Activated CD8-positive, alpha-beta memory T cell treated with anti-CD3 and anti-CD28 coated beads, Interleukin-2, amount 10 ng/mL, durations not matched to agents 7 days and 5 days (primary cell): ENCODE data around the gene CDRT15L2. TPM values are rescaled to one million over a fixed set of nuclear protein-coding genes. Genes with fewer than 3 reads are reported as not detected.
"Not testable (repeated sequence)": the region's sequence is repeated elsewhere in the genome, so short reads cannot be mapped to it uniquely, and the experiment has no call there.

ENCODE experiments used
- ATAC-seq: fragments of 150-1000 bp; cut with Tn5 transposase; one replicate; pipeline ENCODE4 v1.10.0; 2021; ENCODE audit warnings: moderate library complexity
- CTCF ChIA-PET: fragments of 350-600 bp; sonication (Branson Sonifier 250); formaldehyde crosslinking; loops from one replicate; lab custom pipeline; 2021; ENCODE audit warnings: antibody characterized with exemption; lab: Charles Lee
- DNase-seq: peaks from one replicate; pipeline ENCODE4 v3.0.0-alpha.2; 2020
- H3K27ac Mint-ChIP-seq: one replicate; pipeline ENCODE4 v1.8.0; 2021; ENCODE audit warnings: mild to moderate bottlenecking, mixed read lengths
- H3K27me3 Mint-ChIP-seq: one replicate; pipeline ENCODE4 v1.8.0; 2021; ENCODE audit warnings: mixed read lengths
- H3K36me3 Mint-ChIP-seq: one replicate; pipeline ENCODE4 v1.8.0; 2021; ENCODE audit warnings: mild to moderate bottlenecking, mixed read lengths
- H3K4me1 Mint-ChIP-seq: one replicate; pipeline ENCODE4 v1.8.0; 2021; ENCODE audit warnings: mixed read lengths
- H3K4me3 Mint-ChIP-seq: one replicate; pipeline ENCODE4 v1.8.0; 2021; ENCODE audit warnings: mild to moderate bottlenecking, moderate library complexity, mixed read lengths
- H3K9me3 Mint-ChIP-seq: one replicate; pipeline ENCODE4 v1.8.0; 2022; ENCODE audit warnings: low read depth, mixed read lengths
- total RNA-seq, 2 experiments: library from RNA; stranded (reverse); gene quantifications; one replicate each; pipeline ENCODE4 v1.2.3, GENCODE V29; 2021

The CDRT15L2 gene
- total RNA-seq, 2 experiments from 2014 or later, result not detected

DNA sequence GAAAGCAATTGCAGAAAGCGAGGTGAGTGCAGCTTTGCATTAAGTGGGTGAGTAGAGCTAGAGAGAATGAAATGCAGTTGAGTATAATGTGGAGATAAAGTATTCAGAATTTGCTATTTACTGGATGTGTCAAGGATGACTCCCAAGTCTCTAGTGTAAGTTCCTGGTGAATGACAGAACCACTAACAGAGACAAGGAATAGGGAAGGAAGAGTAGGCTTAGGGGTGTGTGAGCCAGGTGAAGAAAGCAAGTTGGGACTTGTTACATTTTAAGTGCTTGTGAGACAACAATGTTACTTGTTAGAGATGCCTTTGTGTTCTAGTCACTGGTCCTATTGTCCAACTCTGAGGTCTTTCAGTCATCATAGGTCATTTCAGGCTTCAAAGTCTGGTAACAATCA lies 26.0 kb downstream of the CDRT15L2 start:
- CTCF ChIA-PET, H3K4me3 Mint-ChIP-seq, H3K36me3 Mint-ChIP-seq: not testable (repeated sequence)

DNA sequence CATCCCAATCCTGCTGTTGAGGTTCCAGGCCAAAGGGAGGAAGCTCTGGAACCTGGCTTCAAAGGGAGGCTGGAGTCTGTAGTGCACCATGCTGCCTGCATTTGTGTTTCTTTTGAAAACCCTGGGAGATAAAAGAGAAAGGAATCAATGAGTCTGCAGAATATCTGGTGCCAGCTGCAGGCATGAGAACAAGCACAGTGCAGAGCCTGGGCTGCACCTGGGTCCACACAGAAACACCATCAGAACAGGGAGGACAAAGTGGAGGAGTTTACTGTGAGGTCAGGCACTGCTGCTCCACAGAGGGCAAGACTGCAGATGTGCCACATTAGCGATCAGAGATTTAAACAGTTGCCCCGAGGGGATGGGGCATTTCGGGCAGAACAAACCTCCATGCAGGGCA lies 30.0 kb downstream of the CDRT15L2 start:
- H3K4me1 Mint-ChIP-seq, H3K27me3 Mint-ChIP-seq, H3K27ac Mint-ChIP-seq, H3K4me3 Mint-ChIP-seq, CTCF ChIA-PET, H3K36me3 Mint-ChIP-seq, H3K9me3 Mint-ChIP-seq, ATAC-seq, DNase-seq: not testable (repeated sequence)

More for the DNA sequence above, 26.0 kb downstream of the CDRT15L2 start:
- not testable (repeated sequence) for DNase-seq, ATAC-seq, H3K4me1 Mint-ChIP-seq, H3K9me3 Mint-ChIP-seq, H3K27me3 Mint-ChIP-seq, H3K27ac Mint-ChIP-seq

DNA sequence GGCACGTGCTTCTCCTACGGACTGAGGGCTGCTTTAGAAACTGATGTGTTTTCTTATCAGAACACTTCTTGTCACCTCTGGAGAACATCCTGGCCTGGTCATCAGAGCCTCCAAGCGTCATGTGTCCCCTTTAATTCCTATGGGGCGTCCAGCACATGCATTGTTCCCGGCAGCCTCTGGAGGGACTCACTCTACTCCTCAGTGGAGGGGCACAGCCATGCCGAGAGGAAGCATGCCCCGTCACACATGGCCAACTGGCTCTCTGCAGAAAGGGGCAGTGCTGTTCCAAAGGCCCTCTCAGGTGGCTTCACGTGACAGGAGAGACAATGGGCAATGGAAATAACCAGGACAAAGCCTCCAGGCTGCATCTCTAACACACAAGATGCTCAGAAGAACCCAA lies 31.8 kb downstream of the CDRT15L2 start:
- Mint-ChIP-seq H3K27me3 (no peaks in the 10 kb centered on the region), H3K4me1 (no peaks in the 10 kb centered on the region), H3K36me3 (no peaks in the 10 kb centered on the region), H3K9me3 (no peaks in the 10 kb centered on the region), H3K4me3 (no peak overlapping the region), H3K27ac (no peak overlapping the region)
- no peak for DNase-seq
- ATAC-seq, result no peak
- CTCF ChIA-PET, result no interaction called here

DNA sequence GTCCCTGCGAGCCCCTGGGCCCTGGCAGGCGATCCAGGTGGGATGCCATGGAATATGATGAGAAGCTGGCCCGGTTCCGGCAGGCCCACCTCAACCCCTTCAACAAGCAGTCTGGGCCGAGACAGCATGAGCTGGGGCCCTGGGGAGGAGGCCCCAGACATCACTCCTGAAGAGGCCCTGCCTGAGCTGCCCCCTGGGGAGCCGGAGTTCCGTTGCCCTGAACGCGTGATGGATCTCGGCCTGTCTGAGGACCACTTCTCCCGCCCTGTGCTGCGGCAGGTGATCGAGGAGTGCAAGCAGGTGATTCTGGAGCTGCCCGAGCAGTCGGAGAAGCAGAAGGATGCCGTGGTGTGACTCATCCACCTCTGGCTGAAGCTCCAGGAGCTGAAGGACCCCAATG lies 33.1 kb downstream of the CDRT15L2 start:
- Mint-ChIP-seq H3K27ac (no peak overlapping the region), H3K9me3 (no peaks in the 10 kb centered on the region)
- CTCF ChIA-PET, result no interaction called here

DNA sequence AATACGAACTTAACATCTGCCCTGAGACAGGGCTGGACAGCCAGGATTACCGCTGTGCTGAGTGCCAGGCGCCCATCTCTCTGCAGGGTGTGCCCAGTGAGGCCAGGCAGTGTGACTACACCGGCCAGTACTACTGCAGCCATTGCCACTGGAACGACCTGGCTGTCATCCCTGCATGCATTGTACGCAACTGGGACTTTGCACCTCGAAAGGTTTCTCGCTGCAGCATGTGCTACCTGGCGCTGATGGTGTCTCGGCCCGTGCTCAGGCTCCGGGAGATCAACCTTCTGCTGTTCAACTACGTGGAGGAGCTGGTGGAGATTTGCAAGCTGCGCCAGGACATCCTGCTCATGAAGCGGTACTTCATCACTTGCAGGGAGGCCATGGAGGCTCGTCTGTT lies 33.7 kb downstream of the CDRT15L2 start:
- Mint-ChIP-seq H3K36me3 (no peaks in the 10 kb centered on the region), H3K4me1 (no peaks in the 10 kb centered on the region), H3K27ac (no peak overlapping the region), H3K9me3 (no peaks in the 10 kb centered on the region), H3K27me3 (no peaks in the 10 kb centered on the region), H3K4me3 (no peak overlapping the region)
- CTCF ChIA-PET, result no interaction called here
- DNase-seq, result no peak
- no peak for ATAC-seq

More for the DNA sequence above, 33.1 kb downstream of the CDRT15L2 start:
- Mint-ChIP-seq H3K4me1 (no peaks in the 10 kb centered on the region), H3K4me3 (no peak overlapping the region), H3K27me3 (no peaks in the 10 kb centered on the region), H3K36me3 (no peaks in the 10 kb centered on the region)
- ATAC-seq (no peak), DNase-seq (no peak)

DNA sequence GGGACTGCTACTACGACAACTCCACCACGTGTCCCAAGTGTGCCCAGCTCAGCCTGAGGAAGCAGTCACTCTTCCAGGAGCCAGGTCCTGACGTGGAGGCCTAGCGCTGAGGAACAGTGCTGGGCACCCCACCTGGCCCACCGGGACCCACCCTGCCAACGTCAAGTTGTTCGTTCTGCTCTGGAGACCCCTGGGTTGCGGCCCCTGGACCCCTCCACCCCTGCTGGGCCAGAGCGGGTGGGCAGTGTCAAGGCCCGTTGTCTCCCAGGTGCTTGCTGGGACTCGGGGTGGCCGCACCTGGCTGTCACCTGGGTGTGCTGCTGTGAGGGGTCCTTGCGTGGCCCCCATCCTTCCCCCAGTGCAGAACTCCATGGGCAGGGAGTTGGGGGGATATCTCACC lies 34.4 kb downstream of the CDRT15L2 start:
- no peak for ATAC-seq
- H3K27ac Mint-ChIP-seq, result no peak overlapping the region

DNA sequence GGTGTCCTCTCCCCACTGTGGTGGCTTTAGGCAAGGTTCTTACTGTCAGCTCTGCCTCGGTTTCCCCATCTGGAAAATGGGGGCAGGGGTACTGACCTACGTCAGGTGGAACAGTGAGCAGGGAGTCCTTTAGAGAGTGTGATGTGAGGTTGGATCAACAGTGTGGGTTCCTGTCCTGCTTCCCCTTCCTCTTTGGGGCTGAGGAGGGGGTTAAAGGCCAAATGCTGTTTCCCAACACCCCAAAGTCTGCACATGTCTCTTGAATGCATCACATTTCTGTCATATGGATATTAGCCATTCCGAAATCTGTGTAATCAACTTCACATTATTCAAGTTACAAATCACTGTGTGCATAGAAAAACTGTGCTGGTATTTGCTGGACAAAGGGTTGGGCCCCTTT lies 35.9 kb downstream of the CDRT15L2 start:
- H3K4me1 Mint-ChIP-seq, CTCF ChIA-PET, H3K4me3 Mint-ChIP-seq, DNase-seq, H3K27me3 Mint-ChIP-seq, H3K9me3 Mint-ChIP-seq, H3K27ac Mint-ChIP-seq, H3K36me3 Mint-ChIP-seq, ATAC-seq: not testable (repeated sequence)

More for the DNA sequence above, 34.4 kb downstream of the CDRT15L2 start:
- Mint-ChIP-seq H3K36me3 (no peaks in the 10 kb centered on the region), H3K4me1 (no peaks in the 10 kb centered on the region), H3K4me3 (no peak overlapping the region), H3K27me3 (peaks cover 3% of the 10 kb centered on the region), H3K9me3 (no peaks in the 10 kb centered on the region)
- no peak for DNase-seq
- CTCF ChIA-PET, result no interaction called here

Other genes with a start within 250 kb of the CDRT15L2 start
- gene LGALS9B, start 112.2 kb upstream of the CDRT15L2 start, total RNA-seq, result under 1 TPM in 1 of 2 experiments, not detected in 1; 0.73 TPM